ENCODE data around the gene CYP26B1.

GRCh38 chr2:72081451-72081850 lies 66.2 kb downstream of the CYP26B1 start:
- TF ChIP-seq CTCF (conservative IDR thresholded peaks at IDR 0.05; ENCODE audit: low read depth, low read length), result no peak
- no peak for TF ChIP-seq EZH2 (IDR thresholded peaks at IDR 0.05; ENCODE audit: low read length, unreplicated experiment)

Measured in PC-3 (cell line).